Adrenal gland (tissue), 12 donors: ENCODE data around the gene MEP1A. TPM values are rescaled to one million over a fixed set of nuclear protein-coding genes. Genes with fewer than 3 reads are reported as not detected.
"Not testable (repeated sequence)": the region's sequence is repeated elsewhere in the genome, so short reads cannot be mapped to it uniquely, and the experiment has no call there.

ENCODE experiments used
- DNase-seq, 7 donors: peaks; one replicate each; pipeline ENCODE4 v3.0.0-alpha.2; 2019 to 2020
- H3K27ac ChIP-seq, 5 donors: fragments of 200-600 bp; sonication (generic) in 4 of 5; 1 replicate in 3 of 5; 2 replicates in 2 of 5; pipeline versions ENCODE4 v1.5.1 to v1.8.0; 2016 to 2020; ENCODE audit warnings: mild to moderate bottlenecking in 1 of 5
- H3K27me3 ChIP-seq: fragments of 200-600 bp; 2 replicates; pipeline ENCODE4 v1.8.0; 2021
- H3K36me3 ChIP-seq, 2 donors: fragments of 200-600 bp; replicated peaks in 1 of 2; 1 replicate in 1 of 2; 2 replicates in 1 of 2; pipeline versions ENCODE4 v1.5.1 to v1.8.0; 2018 to 2022
- H3K4me1 ChIP-seq, 2 donors: fragments of 200-600 bp; replicated peaks in 1 of 2; 1 replicate in 1 of 2; 2 replicates in 1 of 2; pipeline versions ENCODE4 v1.5.1 to v1.8.0; 2018 to 2021
- H3K4me3 ChIP-seq, 4 donors: fragments of 200-600 bp; sonication (generic) in 3 of 4; one replicate each; pipeline ENCODE4 v1.5.1; 2016 to 2018
- H3K9me3 ChIP-seq, 3 donors: fragments of 200-600 bp; sonication (generic) in 1 of 3; replicated peaks in 1 of 3; 1 replicate in 2 of 3; 2 replicates in 1 of 3; pipeline versions ENCODE4 v1.5.1 to v1.8.0; 2016 to 2021
- CTCF ChIP-seq, 6 experiments: fragments of 450-650 bp in 4 of 6; fragments of 200-600 bp in 2 of 6; sonication (generic) in 1 of 6; IDR thresholded peaks; 1 replicate in 5 of 6; 2 replicates in 1 of 6; pipeline versions ENCODE4 v1.5.1 to v1.8.0; 2016 to 2021; ENCODE audit warnings: antibody characterized with exemption in 6 of 6, mild to moderate bottlenecking in 2 of 6, moderate library complexity in 1 of 6
- POLR2A ChIP-seq, 2 donors: fragments of 450-650 bp; IDR thresholded peaks; one replicate each; pipeline ENCODE4 v1.6.1; 2017; ENCODE audit warnings: antibody characterized with exemption in 2 of 2, mild to moderate bottlenecking in 2 of 2, moderate library complexity in 1 of 2
- WGBS, 4 donors: extraction: QIAGEN DNeasy Blood & Tissue Kit in 2 of 4; methylation state at CpG; one replicate each; pipeline versions ENCODE4 v1.1.5 to v1.1.7; 2013 to 2017; 5-methylcytosine and 5-hydroxymethylcytosine counted together
- intact Hi-C, 2 donors: fragments of 100-400 bp; cut with DNase I; formaldehyde crosslinking; loops; one replicate each; pipeline versions ENCODE4 v1.14.1 to v1.15.0; 2022 to 2023
- polyA plus RNA-seq, 3 donors: library from polyadenylated mRNA; stranded (reverse); fragments of 200-250 nt in 2 of 3; fragments of 350-450 nt in 1 of 3; fragmentation: Illumina TruSeq in 1 of 3; extraction: RNeasy Lipid Tissue Mini Kit (QIAGEN cat#74804) in 1 of 3; gene quantifications; one replicate each; pipeline ENCODE4 v1.2.3, GENCODE V29; 2013 to 2014
- total RNA-seq, 9 donors: library from RNA; depleted of rRNA in 4 of 9; stranded (reverse); fragments of >200 nt in 4 of 9; fragments of 120-200 nt in 1 of 9; fragmentation: NEBNext Ultra II Directional in 1 of 9; extraction: Animal tissue kit (Norgen Biotek cat#: 25700) in 1 of 9; gene quantifications; one replicate each; pipeline versions ENCODE4 v1.1.0 to v1.2.4, GENCODE V29; 2013 to 2023
- donor health status: healthy with polysubstance abuse.
- donor health status: Bipolar disorder and iron deficiency.
- donor health status: DM: yes; HTN: yes; CAD: no.
- donor health status: DM: no; HTN: no; CAD: no.
- donor health status: DM: no; HTN: no; CAD: no.
- donor health status: DM: yes; HTN: yes; CAD: no.

MEP1A gene
- total and polyA plus RNA-seq, 12 donors = 0.03 to 0.05 TPM; not detected in 10

- Histone ChIP-seq H3K9me3 (no peaks in the 10 kb centered on the region), H3K4me3 (no peak overlapping the region), H3K27me3 (no peaks in the 10 kb centered on the region), H3K4me1 (peaks cover 0 to 3% of the 10 kb centered on the region in 2 donors), H3K27ac (no peak overlapping the region), H3K36me3 (no peaks in the 10 kb centered on the region)
- intact Hi-C loops = loop anchor here (5.0 to 10.0 kb wide), 3 partner anchors 138 to 198 kb away; partner anchors contain the start of gene ADGRF1 (in 1 of the 2)
- TF ChIP-seq CTCF (IDR thresholded peaks at IDR 0.05) (no peak), POLR2A (IDR thresholded peaks at IDR 0.05) (no peak)
- DNase-seq = no peak
- WGBS, 4 donors = 56 to 68% (median 62%) methylated on average over 5 of the region's 5 CpGs
Observed at GRCh38 chr6:46849361-46849690, 56.1 kb downstream of the MEP1A start.

- WGBS, 4 donors = 70 to 82% (median 75%) methylated on average over 2 of the region's 2 CpGs
- DNase-seq = no peak
Observed at GRCh38 chr6:46850792-46851191, 57.6 kb downstream of the MEP1A start.

DNA sequence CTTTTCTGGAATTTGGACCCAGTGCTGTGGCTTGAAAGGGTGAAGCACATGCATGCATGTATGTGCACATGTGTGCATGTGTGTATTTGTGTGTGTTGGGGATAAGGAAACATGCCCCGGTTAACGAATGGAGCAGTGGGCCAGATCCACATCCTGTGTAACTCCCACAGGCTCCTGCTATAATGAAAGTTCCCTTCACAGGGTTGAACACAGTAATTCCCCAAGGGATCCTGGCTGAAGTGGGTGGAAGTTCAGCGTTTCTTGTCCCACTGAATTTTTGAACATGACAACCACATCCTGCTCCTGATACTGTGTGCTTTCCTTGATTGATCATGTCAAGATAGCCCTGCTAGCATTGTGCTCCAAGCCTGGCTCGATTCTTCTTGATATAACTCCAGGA, 58.4 kb downstream of the MEP1A start:
- H3K27ac ChIP-seq = peak overlapping the region in 1 of 5 donors; percentile 62
- 42 to 67% (median 61%) methylated on average over 3 to 4 of the region's 4 CpGs for WGBS, 4 donors
- intact Hi-C loops = loop anchor here in 1 of 2 donors (10.0 kb wide), 1 partner anchor 143 kb away; no protein-coding TSS in a partner anchor

More at GRCh38 chr6:46850792-46851191, 57.6 kb downstream of the MEP1A start:
- Histone ChIP-seq H3K4me3 (no peak overlapping the region), H3K9me3 (no peaks in the 10 kb centered on the region), H3K36me3 (no peaks in the 10 kb centered on the region), H3K27me3 (no peaks in the 10 kb centered on the region), H3K27ac (peak overlapping the region in 1 of 5 donors; percentile 20), H3K4me1 (peaks cover 0 to 3% of the 10 kb centered on the region in 2 donors)
- intact Hi-C loops = loop anchor here in 1 of 2 donors (10.0 kb wide), 1 partner anchor 144 kb away; no protein-coding TSS in a partner anchor
- TF ChIP-seq CTCF (IDR thresholded peaks at IDR 0.05) (no peak), POLR2A (IDR thresholded peaks at IDR 0.05) (no peak)

GRCh38 chr6:46855966-46856365, 62.8 kb downstream of the MEP1A start:
- TF ChIP-seq CTCF (IDR thresholded peaks at IDR 0.05) = peak; percentile 26 to 68 (median 41)
- H3K36me3 ChIP-seq, H3K4me1 ChIP-seq, H3K4me3 ChIP-seq, H3K27ac ChIP-seq, H3K9me3 ChIP-seq, H3K27me3 ChIP-seq: not testable (repeated sequence)
- WGBS, 4 donors = 26 to 30% (median 28%) methylated on average over 1 of the region's 1 CpG
- intact Hi-C loops = loop anchor here in 1 of 2 donors (10.0 kb wide), 1 partner anchor 139 kb away; no protein-coding TSS in a partner anchor
- peak in 6 of 7 donors; percentile 20 to 65 (median 43) for DNase-seq

More for the DNA sequence above, 58.4 kb downstream of the MEP1A start:
- not testable (repeated sequence) for H3K27me3 ChIP-seq, DNase-seq, H3K4me1 ChIP-seq, H3K9me3 ChIP-seq, H3K36me3 ChIP-seq, H3K4me3 ChIP-seq

DNA sequence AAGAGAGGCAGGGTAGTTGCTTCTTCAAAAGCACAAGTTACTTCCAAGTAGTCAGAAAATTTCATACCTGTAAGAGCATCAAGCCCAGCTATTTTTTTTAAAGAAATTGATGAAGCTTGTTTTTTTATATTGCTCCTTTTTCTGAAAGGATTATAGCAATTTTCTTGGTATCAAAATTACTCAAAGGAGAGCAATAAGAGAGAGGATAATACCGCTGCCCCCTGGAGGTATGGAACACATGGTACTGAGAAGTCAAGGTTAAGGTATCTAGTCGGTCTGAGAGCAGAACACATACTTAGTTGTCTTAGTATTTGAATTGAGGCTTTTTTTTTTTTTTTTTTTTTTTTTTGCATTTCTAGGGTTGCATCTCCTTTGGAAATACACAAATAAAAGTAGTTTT, 69.2 kb downstream of the MEP1A start:
- H3K36me3 ChIP-seq = peaks cover 0 to 5% of the 10 kb centered on the region in 2 donors
- peaks cover 4% of the 10 kb centered on the region for H3K27me3 ChIP-seq
- DNase-seq = no peak
- intact Hi-C loops = no loop called here
- no peak for TF ChIP-seq POLR2A (IDR thresholded peaks at IDR 0.05)
- no peak for TF ChIP-seq CTCF (IDR thresholded peaks at IDR 0.05)
- H3K4me3 ChIP-seq = no peak overlapping the region
- no peaks in the 10 kb centered on the region for H3K9me3 ChIP-seq
- H3K27ac ChIP-seq = no peak overlapping the region
- H3K4me1 ChIP-seq = no peaks in the 10 kb centered on the region
- 58 to 62% (median 60%) methylated on average over 2 of the region's 2 CpGs for WGBS, 4 donors
